Measurements from ENCODE around the gene KCNIP1. TPM values are rescaled to one million over a fixed set of nuclear protein-coding genes. Genes with fewer than 3 reads are reported as not detected.

The KCNIP1 gene
- 1.1 and 1.3 TPM in 2 replicates for polyA plus RNA-seq (2012; rRNA removed)
- polyA plus RNA-seq (2012; cell fraction: cytosol; rRNA removed), result 1.3 and 1.4 TPM in 2 replicates
- 0.75 TPM in 2 replicates for polyA plus RNA-seq (2012; cell fraction: nucleus; rRNA removed)

GRCh38 chr5:170503990-170504596, at the start of gene KCNIP1:
Gene KCNIP1, plus strand, starts transcription at chr5:170504020.
- H2AFZ ChIP-seq (ENCODE audit: low read depth), result 0 out of 2 replicates have a peak within 1 kb of the TSS, but pooled peaks have one; percentile 35
- peak within 1 kb of the TSS; percentile 60; the same call in 1 of the 2 replicates for H3K4me2 ChIP-seq

GRCh38 chr5:170463426-170463825, 40.4 kb upstream of the KCNIP1 start:
- H2AFZ ChIP-seq (ENCODE audit: low read depth), result no peak overlapping the region
- no peak overlapping the region for H3K4me2 ChIP-seq
- H3K9ac ChIP-seq, result no peak overlapping the region
- TF ChIP-seq GATA2 (CRISPR knock-in tag; IDR thresholded peaks at IDR 0.05) (no peak), NRF1 (IDR thresholded peaks at IDR 0.05; ENCODE audit: low read depth, low read length) (no peak), TAF1 (IDR thresholded peaks at IDR 0.05; ENCODE audit: borderline replicate concordance, low read depth, low read length) (no peak), NFIC (IDR thresholded peaks at IDR 0.05; ENCODE audit: borderline replicate concordance) (no peak), REST (IDR thresholded peaks at IDR 0.05; ENCODE audit: low read depth, low read length) (no peak), FOXM1 (IDR thresholded peaks at IDR 0.05; ENCODE audit: low read depth) (no peak), PBX3 (IDR thresholded peaks at IDR 0.05) (no peak)
- H3K27ac ChIP-seq (ENCODE audit: low read depth in 2 of 2, low read length in 1 of 2), result no peak overlapping the region
- no peak for DNase-seq
- CTCF ChIA-PET, result interaction anchor here (1.6 kb wide), 1 partner anchor 16 kb away, joined by 4 read pairs; no protein-coding TSS in a partner anchor
- H3K4me1 ChIP-seq (ENCODE audit: control insufficient read depth in 1 of 2, insufficient read depth in 2 of 2, low read depth in 1 of 2, low read length in 1 of 2), result 0 out of 4 replicates have a peak, but pooled peaks cover 0 to 4% of the 10 kb centered on the region in 2 experiments
- H4K20me1 ChIP-seq (ENCODE audit: insufficient read depth), result no peaks in the 10 kb centered on the region
- no peaks in the 10 kb centered on the region for H3K79me2 ChIP-seq (ENCODE audit: insufficient read depth)
- H3F3A ChIP-seq (replicated peaks; ENCODE audit: insufficient read depth), result peaks cover 8% of the 10 kb centered on the region
- H3K9me3 ChIP-seq, result no peaks in the 10 kb centered on the region
- POLR2A ChIA-PET, result no interaction called here
- H3K4me3 ChIP-seq (ENCODE audit: low read depth in 2 of 2, low read length in 1 of 2), result no peak overlapping the region
- H3K36me3 ChIP-seq (replicated peaks in 1 of 2; ENCODE audit: control insufficient read depth in 1 of 2, insufficient read depth in 2 of 2, low read length in 1 of 2), result no peaks in the 10 kb centered on the region
- WGBS (ENCODE audit: low lambda C conversion rate), result 75% methylated on average over 1 of the region's 1 CpG
- no peaks in the 10 kb centered on the region for H3K27me3 ChIP-seq (ENCODE audit: insufficient read depth)
- no peaks in the 10 kb centered on the region for H3K9me2 ChIP-seq

More at GRCh38 chr5:170503990-170504596, at the start of gene KCNIP1:
- CTCF ChIA-PET, result interaction anchor here (1.5 kb wide), 1 partner anchor 25 kb away, joined by 3 read pairs; no protein-coding TSS in a partner anchor
- no peaks in the 10 kb centered on the region for H3K9me2 ChIP-seq
- no peaks in the 10 kb centered on the region for H3K9me3 ChIP-seq
- H3K9ac ChIP-seq, result no peak within 1 kb of the TSS
- 37% methylated on average over 12 of the region's 65 CpGs for whole genome bisulfite sequencing (ENCODE audit: low lambda C conversion rate)
- POLR2A ChIA-PET, result no interaction called here
- H3K79me2 ChIP-seq (ENCODE audit: insufficient read depth), result no peaks in the 10 kb centered on the region
- TF ChIP-seq MXI1 (IDR thresholded peaks at IDR 0.05; ENCODE audit: low read depth, low read length) (no peak), FOSL2 (IDR thresholded peaks at IDR 0.05; ENCODE audit: borderline replicate concordance, low read depth) (no peak), PBX3 (IDR thresholded peaks at IDR 0.05) (no peak)
- no peaks in the 10 kb centered on the region for H4K20me1 ChIP-seq (ENCODE audit: insufficient read depth)
- DNase-seq, result peak; percentile 93
- no peaks in the 10 kb centered on the region; the same call in 1 of the 2 replicates for H3K27me3 ChIP-seq (ENCODE audit: insufficient read depth)
- no peaks in the 10 kb centered on the region for H3K36me3 ChIP-seq (replicated peaks in 1 of 2; ENCODE audit: control insufficient read depth in 1 of 2, insufficient read depth in 2 of 2, low read length in 1 of 2)
- H3F3A ChIP-seq (replicated peaks; ENCODE audit: insufficient read depth), result no peaks in the 10 kb centered on the region
- H3K4me1 ChIP-seq (ENCODE audit: control insufficient read depth in 1 of 2, insufficient read depth in 2 of 2, low read depth in 1 of 2, low read length in 1 of 2), result no peaks in the 10 kb centered on the region; a peak in 1 of 4 replicates
- H3K27ac ChIP-seq (ENCODE audit: low read depth in 2 of 2, low read length in 1 of 2), result no peak within 1 kb of the TSS
- H3K4me3 ChIP-seq (ENCODE audit: low read depth in 2 of 2, low read length in 1 of 2), result peak within 1 kb of the TSS; percentile 32 to 45; a peak in 3 of 4 replicates

Measured in SK-N-SH (cell line).